SK-N-SH (cell line): ENCODE measurements around the gene HASPIN. TPM values are rescaled to one million over a fixed set of nuclear protein-coding genes. Genes with fewer than 3 reads are reported as not detected.

Experiments used
- CTCF ChIA-PET: fragments of 300-600, 350-600 bp; formaldehyde crosslinking; extraction: SDS; loops from one replicate; lab custom pipeline; 2021; lab: Yijun Ruan, JAX
- POLR2A ChIA-PET: fragments of 350-600 bp; sonication (Branson Sonifier 250); formaldehyde crosslinking; extraction: SDS; loops from one replicate; lab custom pipeline; 2020; ENCODE audit warnings: antibody characterized with exemption, inconsistent platforms; lab: Yijun Ruan, JAX
- DNase-seq: peaks from one replicate; pipeline ENCODE4 v3.0.0; 2012
- H2AFZ ChIP-seq: fragments of 200-600 bp; sonication (generic); 2 replicates; pipeline ENCODE4 v1.8.1; 2016; ENCODE audit warnings: antibody characterized with exemption, mild to moderate bottlenecking, low read depth
- H3F3A ChIP-seq: fragments of 200-600 bp; sonication (generic); replicated peaks from 2 replicates; pipeline ENCODE3; 2016; ENCODE audit warnings: antibody characterized with exemption, mild to moderate bottlenecking; ENCODE audit not compliant: insufficient read depth
- H3K27ac ChIP-seq, 2 experiments: fragments of 200-500 bp in 1 of 2; fragments of 200-600 bp in 1 of 2; sonication (Bioruptor generic) in 1 of 2; sonication (generic), shearing (Covaris generic) in 1 of 2; 2 replicates each; pipeline versions ENCODE4 v1.5.1 to v1.6.1; 2014 to 2016; ENCODE audit warnings: low read depth in 2 of 2, inconsistent platforms in 1 of 2, low read length in 1 of 2, mild to moderate bottlenecking in 1 of 2, mixed read lengths in 1 of 2
- H3K27me3 ChIP-seq: fragments of 200-600 bp; sonication (generic), shearing (Covaris generic); 2 replicates; pipeline ENCODE4 v1.6.1; 2016; ENCODE audit warnings: mixed run types; ENCODE audit not compliant: insufficient read depth
- H3K36me3 ChIP-seq, 2 experiments: fragments of 200-500 bp in 1 of 2; fragments of 200-600 bp in 1 of 2; sonication (Bioruptor generic) in 1 of 2; sonication (generic) in 1 of 2; replicated peaks in 1 of 2; 2 replicates each; pipeline versions ENCODE3 to v1.5.1; 2014 to 2016; ENCODE audit warnings: low read length in 1 of 2, mild to moderate bottlenecking in 1 of 2; ENCODE audit not compliant: insufficient read depth in 2 of 2, control insufficient read depth in 1 of 2
- H3K4me1 ChIP-seq, 2 experiments: fragments of 200-500 bp in 1 of 2; fragments of 200-600 bp in 1 of 2; sonication (Bioruptor generic) in 1 of 2; sonication (generic), shearing (Covaris generic) in 1 of 2; 2 replicates each; pipeline versions ENCODE4 v1.5.1 to v1.6.1; 2014 to 2016; ENCODE audit warnings: low read depth in 1 of 2, low read length in 1 of 2, mixed run types in 1 of 2; ENCODE audit not compliant: insufficient read depth in 2 of 2, control insufficient read depth in 1 of 2
- H3K4me2 ChIP-seq: fragments of 200-600 bp; sonication (generic), shearing (Covaris generic); 2 replicates; pipeline ENCODE4 v1.6.1; 2017; ENCODE audit warnings: mixed run types
- H3K4me3 ChIP-seq, 2 experiments: fragments of 200-500 bp in 1 of 2; fragments of 200-600 bp in 1 of 2; sonication (Bioruptor generic) in 1 of 2; sonication (generic), shearing (Covaris generic) in 1 of 2; 2 replicates each; pipeline versions ENCODE4 v1.5.1 to v1.8.1; 2014 to 2016; ENCODE audit warnings: low read depth in 2 of 2, inconsistent platforms in 1 of 2, low read length in 1 of 2, mild to moderate bottlenecking in 1 of 2, mixed read lengths in 1 of 2, moderate library complexity in 1 of 2
- H3K79me2 ChIP-seq: fragments of 200-600 bp; sonication (generic); 2 replicates; pipeline ENCODE4 v1.8.1; 2017; ENCODE audit warnings: mild to moderate bottlenecking; ENCODE audit not compliant: insufficient read depth
- H3K9ac ChIP-seq: fragments of 200-600 bp; sonication (generic); 2 replicates; pipeline ENCODE4 v1.6.1; 2017; ENCODE audit warnings: mixed run types
- H3K9me2 ChIP-seq: fragments of 200-600 bp; sonication (generic); 2 replicates; pipeline ENCODE4 v1.6.1; 2017; ENCODE audit warnings: mixed run types
- H3K9me3 ChIP-seq: fragments of 200-600 bp; sonication (generic); 2 replicates; pipeline ENCODE4 v1.6.1; 2017; ENCODE audit warnings: mixed run types, mild to moderate bottlenecking, moderate library complexity
- H4K20me1 ChIP-seq: fragments of 200-600 bp; sonication (generic); 2 replicates; pipeline ENCODE4 v1.6.1; 2017; ENCODE audit warnings: mild to moderate bottlenecking, mixed run types; ENCODE audit not compliant: insufficient read depth
- CHD2 ChIP-seq: fragments of 150-350 bp; IDR thresholded peaks from 2 replicates; pipeline ENCODE4 v1.6.1; 2018; ENCODE audit warnings: low read length; ENCODE audit not compliant: partially characterized antibody
- ELF1 ChIP-seq: IDR thresholded peaks from 2 replicates; pipeline ENCODE4 v1.4.0; 2012
- EP300 ChIP-seq, 2 experiments: IDR thresholded peaks; 2 replicates each; pipeline versions ENCODE4 v1.4.0 to v1.6.1; 2012; ENCODE audit warnings: borderline replicate concordance in 1 of 2, low read depth in 1 of 2, low read length in 1 of 2
- FOSL2 ChIP-seq: IDR thresholded peaks from 2 replicates; pipeline ENCODE4 v1.4.0; 2012; ENCODE audit warnings: low read depth, mild to moderate bottlenecking, moderate library complexity, borderline replicate concordance
- FOXJ3 ChIP-seq: sonication (generic); formaldehyde crosslinking; IDR thresholded peaks from 2 replicates; pipeline ENCODE4 v1.5.1; 2020; ENCODE audit warnings: mild to moderate bottlenecking, missing genetic modification reagents
- FOXM1 ChIP-seq: IDR thresholded peaks from 2 replicates; pipeline ENCODE4 v1.4.0; 2012; ENCODE audit warnings: low read depth, mild to moderate bottlenecking
- GATA2 ChIP-seq: sonication (generic); formaldehyde crosslinking; IDR thresholded peaks from 2 replicates; pipeline ENCODE4 v1.5.0; 2020; ENCODE audit warnings: mild to moderate bottlenecking, missing genetic modification reagents
- IRF3 ChIP-seq: fragments of 150-350 bp; IDR thresholded peaks from 2 replicates; pipeline ENCODE4 v1.6.1; 2016; ENCODE audit warnings: mild to moderate bottlenecking, low read depth, low read length
- JUND ChIP-seq: IDR thresholded peaks from 2 replicates; pipeline ENCODE4 v1.4.0; 2012
- MAX ChIP-seq: IDR thresholded peaks from 2 replicates; pipeline ENCODE4 v1.4.0; 2012; ENCODE audit warnings: low read depth
- MEF2A ChIP-seq: IDR thresholded peaks from 2 replicates; pipeline ENCODE4 v1.4.0; 2012; ENCODE audit warnings: low read depth, borderline replicate concordance
- MXI1 ChIP-seq: IDR thresholded peaks from 2 replicates; pipeline ENCODE4 v1.6.1; 2012; ENCODE audit warnings: mild to moderate bottlenecking, low read depth, low read length, improper control_type of control experiment
- NRF1 ChIP-seq: IDR thresholded peaks from 2 replicates; pipeline ENCODE4 v1.6.1; 2012; ENCODE audit warnings: low read depth, mild to moderate bottlenecking, low read length
- PBX3 ChIP-seq: IDR thresholded peaks from 2 replicates; pipeline ENCODE4; 2012
- POLR2AphosphoS5 ChIP-seq: IDR thresholded peaks from 2 replicates; pipeline ENCODE4 v1.6.1; 2012; ENCODE audit warnings: low read depth, low read length
- RCOR1 ChIP-seq: fragments of 150-350 bp; IDR thresholded peaks from 2 replicates; pipeline ENCODE4 v1.6.1; 2017; ENCODE audit warnings: antibody characterized with exemption, low read length
- RFX5 ChIP-seq: IDR thresholded peaks from 2 replicates; pipeline ENCODE4 v1.6.1; 2012; ENCODE audit warnings: mild to moderate bottlenecking, improper control_type of control experiment, low read length
- RXRA ChIP-seq: IDR thresholded peaks from 2 replicates; pipeline ENCODE4 v1.4.0; 2012; ENCODE audit warnings: low read depth, mild to moderate bottlenecking, borderline replicate concordance
- TCF12 ChIP-seq: IDR thresholded peaks from 2 replicates; pipeline ENCODE4 v1.4.0; 2012
- USF2 ChIP-seq: fragments of 150-350 bp; IDR thresholded peaks from 2 replicates; pipeline ENCODE4 v1.6.1; 2017; ENCODE audit warnings: antibody characterized with exemption, low read length, low read depth, borderline replicate concordance
- WGBS: methylation state at CpG from one replicate; pipeline ENCODE4 v1.1.6; 2017; ENCODE audit warnings: low lambda C conversion rate; 5-methylcytosine and 5-hydroxymethylcytosine counted together
- polyA plus RNA-seq, 3 experiments: library from polyadenylated mRNA; depleted of rRNA; stranded (reverse); fragments of >200 nt; gene quantifications; 2 replicates each; pipeline ENCODE4 v1.2.3, GENCODE V29; 2012

HASPIN gene
- polyA plus RNA-seq, 1 of the 3 experiments (the other 2 are of a cell fraction), result 1.4 TPM

- peak overlapping the region; percentile 77; the same call in 1 of the 2 replicates for H2AFZ ChIP-seq
- peak overlapping the region; percentile 93 for H3K4me2 ChIP-seq
- ChIA-PET CTCF (interaction anchor here (1.0 to 8.2 kb wide), 3 partner anchors 11 to 676 kb away, joined by 4 to 97 read pairs (median 5); no protein-coding TSS in a partner anchor), POLR2A (interaction anchor here (0.7 kb wide), 1 partner anchor 13 kb away, joined by 3 read pairs; no protein-coding TSS in a partner anchor)
- DNase-seq, result no peak
- peak overlapping the region in 1 of 2 experiments; percentile 55; a peak in 1 of 4 replicates for H3K27ac ChIP-seq
- H3F3A ChIP-seq, result peaks cover 9% of the 10 kb centered on the region
- H3K9me2 ChIP-seq, result no peaks in the 10 kb centered on the region
- TF ChIP-seq MEF2A (no peak), NRF1 (no peak), ELF1 (no peak), MAX (no peak), PBX3 (no peak), RXRA (no peak), GATA2 (CRISPR knock-in tag) (no peak), FOXM1 (no peak), TCF12 (no peak), RFX5 (no peak), MXI1 (no peak), EP300 (IDR thresholded peaks at IDR 0.05; ENCODE audit: borderline replicate concordance in 1 of 2, low read depth in 1 of 2, low read length in 1 of 2) (no peak), RCOR1 (no peak), FOSL2 (no peak), JUND (no peak), USF2 (no peak), IRF3 (no peak), POLR2AphosphoS5 (no peak), CHD2 (no peak), FOXJ3 (CRISPR knock-in tag) (no peak)
- H3K36me3 ChIP-seq, result peaks cover under 1 to 11% of the 10 kb centered on the region in 2 experiments
- H3K9ac ChIP-seq, result peak overlapping the region; percentile 85
- no peaks in the 10 kb centered on the region for H3K9me3 ChIP-seq
- no peaks in the 10 kb centered on the region for H3K27me3 ChIP-seq
- 23% methylated on average over 20 of the region's 27 CpGs for WGBS
- peak overlapping the region; percentile 77 to 85 for H3K4me3 ChIP-seq
- peaks cover 18% of the 10 kb centered on the region in 2 experiments; a peak in 3 of 4 replicates for H3K4me1 ChIP-seq
- H4K20me1 ChIP-seq, result no peaks in the 10 kb centered on the region
- H3K79me2 ChIP-seq, result peaks cover 62% of the 10 kb centered on the region
Measured at GRCh38 chr17:3724378-3725077, 825 bp downstream of the HASPIN start.
